BJ (cell line): ENCODE measurements around the gene RAMP1. TPM values are rescaled to one million over a fixed set of nuclear protein-coding genes. Genes with fewer than 3 reads are reported as not detected.

Experiments used
- CTCF ChIA-PET: fragments of 350-600 bp; formaldehyde crosslinking; extraction: SDS; loops from one replicate; lab custom pipeline; 2021; ENCODE audit warnings: antibody characterized with exemption, inconsistent platforms; lab: Yijun Ruan, JAX
- POLR2A ChIA-PET: fragments of 300-600 bp; sonication (Branson Sonifier 250); formaldehyde crosslinking; extraction: SDS; loops from one replicate; lab custom pipeline; 2021; ENCODE audit warnings: antibody characterized with exemption; lab: Charles Lee
- DNase-seq: peaks from one replicate; pipeline ENCODE4 v3.0.0-alpha.2; 2011; ENCODE audit warnings: low read depth
- H3K27me3 ChIP-seq: 2 replicates; pipeline ENCODE4 v1.6.0; 2011; ENCODE audit warnings: low read length; ENCODE audit not compliant: control insufficient read depth, insufficient read depth
- H3K36me3 ChIP-seq: 2 replicates; pipeline ENCODE4 v1.5.1; 2011; ENCODE audit warnings: low read length; ENCODE audit not compliant: control insufficient read depth, insufficient read depth
- H3K4me3 ChIP-seq: 2 replicates; pipeline ENCODE4 v1.5.1; 2011; ENCODE audit warnings: low read depth, mild to moderate bottlenecking, control low read depth, low read length
- polyA plus RNA-seq: library from polyadenylated mRNA; depleted of rRNA; stranded (reverse); fragments of >200 nt; gene quantifications from 2 replicates; pipeline ENCODE4 v1.2.3, GENCODE V29; 2011
- TF ChIP-seq, protein P1 (sequence below): IDR thresholded peaks from 2 replicates; pipeline ENCODE4 v1.5.1; 2011; ENCODE audit warnings: low read depth, mild to moderate bottlenecking, control low read depth, inconsistent platforms, low read length, moderate library complexity; ENCODE audit not compliant: insufficient read depth

The RAMP1 gene
- polyA plus RNA-seq, 1 experiment = 10.8 TPM

DNA sequence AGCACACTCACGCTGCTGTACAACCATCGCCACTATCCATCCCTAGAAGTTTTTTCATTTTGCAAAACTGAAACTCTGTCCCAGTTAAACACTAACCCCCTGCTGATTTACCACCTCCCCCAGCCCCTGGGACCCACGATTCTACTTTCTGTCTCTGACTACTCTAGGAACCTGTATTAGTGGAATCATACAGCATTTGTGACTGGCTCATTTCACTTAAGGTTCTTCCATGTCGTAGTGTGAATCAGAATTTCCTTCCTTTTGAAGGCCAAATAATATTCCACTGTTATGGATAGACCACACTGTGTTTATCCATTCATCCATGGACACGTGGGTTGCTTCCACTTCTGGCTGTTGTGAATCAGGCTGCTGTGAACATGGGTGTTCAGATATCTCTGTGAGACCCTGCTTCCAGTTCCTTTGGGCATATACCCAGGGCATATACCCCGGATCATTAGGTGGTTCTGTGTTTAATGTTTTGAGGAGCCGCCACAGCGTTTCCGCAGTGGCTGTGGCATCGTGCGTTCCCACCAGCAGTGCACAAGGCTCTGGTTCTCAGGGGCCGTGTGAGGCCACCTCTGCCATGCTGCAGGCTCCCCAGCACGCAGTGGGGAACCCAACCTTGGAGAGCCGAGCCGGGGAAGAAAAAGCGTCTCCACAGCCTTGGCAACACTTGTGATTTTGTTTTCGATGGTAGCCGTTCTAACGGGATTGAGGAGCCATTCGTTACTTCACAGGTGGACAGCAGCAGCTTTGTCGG, 10.1 kb downstream of the RAMP1 start:
- POLR2A ChIA-PET = no interaction called here
- DNase-seq = no peak
- H3K36me3 ChIP-seq = no peaks in the 10 kb centered on the region
- H3K27me3 ChIP-seq = no peaks in the 10 kb centered on the region
- TF ChIP-seq, protein P1, sequence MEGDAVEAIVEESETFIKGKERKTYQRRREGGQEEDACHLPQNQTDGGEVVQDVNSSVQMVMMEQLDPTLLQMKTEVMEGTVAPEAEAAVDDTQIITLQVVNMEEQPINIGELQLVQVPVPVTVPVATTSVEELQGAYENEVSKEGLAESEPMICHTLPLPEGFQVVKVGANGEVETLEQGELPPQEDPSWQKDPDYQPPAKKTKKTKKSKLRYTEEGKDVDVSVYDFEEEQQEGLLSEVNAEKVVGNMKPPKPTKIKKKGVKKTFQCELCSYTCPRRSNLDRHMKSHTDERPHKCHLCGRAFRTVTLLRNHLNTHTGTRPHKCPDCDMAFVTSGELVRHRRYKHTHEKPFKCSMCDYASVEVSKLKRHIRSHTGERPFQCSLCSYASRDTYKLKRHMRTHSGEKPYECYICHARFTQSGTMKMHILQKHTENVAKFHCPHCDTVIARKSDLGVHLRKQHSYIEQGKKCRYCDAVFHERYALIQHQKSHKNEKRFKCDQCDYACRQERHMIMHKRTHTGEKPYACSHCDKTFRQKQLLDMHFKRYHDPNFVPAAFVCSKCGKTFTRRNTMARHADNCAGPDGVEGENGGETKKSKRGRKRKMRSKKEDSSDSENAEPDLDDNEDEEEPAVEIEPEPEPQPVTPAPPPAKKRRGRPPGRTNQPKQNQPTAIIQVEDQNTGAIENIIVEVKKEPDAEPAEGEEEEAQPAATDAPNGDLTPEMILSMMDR = no peak
- H3K4me3 ChIP-seq = no peak overlapping the region
- CTCF ChIA-PET = interaction anchor here (0.7 kb wide), 1 partner anchor 151 kb away, joined by 3 read pairs; no protein-coding TSS in a partner anchor

DNA sequence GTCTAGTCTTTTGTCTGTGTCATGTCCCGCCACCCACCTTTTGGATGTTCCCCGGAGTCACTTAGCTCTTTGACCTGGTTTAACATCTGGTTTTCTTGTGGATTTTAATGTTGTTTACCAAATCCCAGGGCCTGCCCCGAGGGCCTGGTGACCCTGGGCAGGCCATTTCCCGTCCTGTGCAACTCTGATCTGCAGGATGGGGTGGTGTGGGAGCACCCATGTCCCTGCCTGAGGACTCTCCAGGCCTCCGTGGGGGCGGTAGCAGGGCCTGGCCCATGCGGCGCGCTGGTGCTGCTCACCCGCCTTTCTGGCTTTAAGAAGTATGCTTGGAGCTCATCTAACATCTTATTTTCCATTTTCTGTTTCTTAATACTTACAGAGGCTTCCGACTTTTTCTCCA, 10.7 kb downstream of the RAMP1 start:
- ChIA-PET CTCF (interaction anchor here (1.0 kb wide), 1 partner anchor 12 kb away, joined by 3 read pairs; no protein-coding TSS in a partner anchor), POLR2A (no interaction called here)
- Histone ChIP-seq H3K27me3 (no peaks in the 10 kb centered on the region), H3K4me3 (no peak overlapping the region), H3K36me3 (no peaks in the 10 kb centered on the region)
- DNase-seq = no peak
- TF ChIP-seq, protein P1 = no peak

DNA sequence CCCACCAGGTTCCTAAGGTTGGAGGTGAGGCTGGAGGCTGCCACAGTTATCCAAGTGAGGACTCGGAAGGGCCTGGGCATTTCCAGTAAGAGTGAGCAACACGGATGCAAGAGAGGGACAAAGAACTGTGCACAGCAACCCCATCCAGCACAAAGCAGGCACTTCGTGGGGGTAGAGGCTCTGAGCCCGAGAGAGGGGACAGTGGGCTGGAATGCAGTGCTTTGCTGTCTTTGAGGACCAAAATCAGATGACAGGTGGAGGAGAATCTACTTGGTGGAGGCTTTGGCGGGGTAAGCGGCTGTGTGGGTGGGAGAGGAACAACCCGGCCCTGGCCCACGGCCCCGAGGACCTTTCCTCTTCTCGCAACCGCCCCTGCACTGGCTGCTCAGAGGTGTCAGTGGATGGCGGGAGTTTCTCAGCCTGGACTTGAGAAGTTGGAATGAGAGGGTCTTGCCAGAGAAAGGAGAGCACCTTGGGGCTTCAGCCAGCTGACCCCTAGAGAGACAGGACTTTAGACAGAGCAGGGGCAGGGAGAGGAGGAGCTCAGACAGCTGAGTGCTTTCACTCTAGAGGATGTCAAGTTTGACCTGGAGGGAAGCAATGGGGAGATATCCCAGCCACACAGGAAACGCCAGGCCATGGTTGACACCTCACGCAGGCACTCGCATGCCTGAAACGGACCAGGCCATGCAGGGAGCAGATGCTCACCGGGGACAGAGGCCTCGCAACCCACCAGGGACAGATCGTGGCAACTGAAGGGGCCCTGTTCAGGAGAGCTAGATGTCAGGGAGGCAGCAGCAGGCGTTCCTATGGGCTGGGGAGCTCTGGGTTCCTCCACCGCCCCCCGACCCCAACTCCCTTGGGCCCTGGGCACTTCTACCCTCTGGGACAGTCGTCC, 11.6 kb downstream of the RAMP1 start:
- H3K4me3 ChIP-seq = no peak overlapping the region

DNA sequence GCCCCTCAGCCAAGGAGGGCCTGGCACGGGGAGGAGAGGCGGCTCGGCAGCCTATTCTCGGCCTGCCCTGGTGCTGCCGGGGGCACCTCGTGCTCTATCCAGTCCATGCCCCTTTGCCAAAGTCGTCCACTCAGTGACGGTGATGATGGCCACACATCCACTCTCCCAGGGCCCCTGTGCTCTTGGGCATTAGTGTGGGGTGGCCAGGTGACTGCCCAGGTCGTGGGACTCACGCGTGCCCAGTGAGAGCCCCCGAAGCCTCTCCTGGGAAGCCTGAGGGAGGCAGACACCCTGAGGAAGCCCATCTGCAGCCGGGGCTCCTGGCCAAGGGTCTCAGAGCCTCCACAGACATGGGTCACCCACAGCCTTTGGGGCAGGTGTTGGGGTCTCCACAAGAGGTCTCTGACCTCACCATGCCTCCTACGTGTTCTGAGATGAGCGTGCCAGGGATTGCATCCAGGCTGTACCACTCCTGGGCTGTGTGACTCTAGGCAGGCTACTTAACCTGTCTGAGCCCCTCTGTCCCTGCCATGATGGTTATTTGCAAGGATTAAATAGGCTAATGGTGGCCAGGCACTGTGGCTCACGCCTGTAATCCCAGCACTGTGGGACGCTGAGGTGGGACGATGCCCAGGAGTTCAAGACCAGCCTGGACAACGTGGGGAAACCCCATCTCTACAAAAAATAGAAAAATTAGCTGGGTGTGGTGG, 12.9 kb downstream of the RAMP1 start:
- TF ChIP-seq, protein P1 = no peak
- POLR2A ChIA-PET = no interaction called here
- no peak overlapping the region for H3K4me3 ChIP-seq
- DNase-seq = no peak
- CTCF ChIA-PET = no interaction called here
- H3K36me3 ChIP-seq = no peaks in the 10 kb centered on the region
- no peaks in the 10 kb centered on the region for H3K27me3 ChIP-seq

More for the DNA sequence above, 11.6 kb downstream of the RAMP1 start:
- Histone ChIP-seq H3K36me3 (no peaks in the 10 kb centered on the region), H3K27me3 (no peaks in the 10 kb centered on the region)
- no peak for DNase-seq
- POLR2A ChIA-PET = no interaction called here
- CTCF ChIA-PET = interaction anchor here (0.5 to 1.0 kb wide), 2 partner anchors 13 to 319 kb away, joined by 3 read pairs; no protein-coding TSS in a partner anchor
- TF ChIP-seq, protein P1 = no peak
